ENCODE data around the gene CDKAL1. TPM values are rescaled to one million over a fixed set of nuclear protein-coding genes. Genes with fewer than 3 reads are reported as not detected.

The CDKAL1 gene
- total RNA-seq, 1 donor from 2014 or later: 12.2 TPM

DNA sequence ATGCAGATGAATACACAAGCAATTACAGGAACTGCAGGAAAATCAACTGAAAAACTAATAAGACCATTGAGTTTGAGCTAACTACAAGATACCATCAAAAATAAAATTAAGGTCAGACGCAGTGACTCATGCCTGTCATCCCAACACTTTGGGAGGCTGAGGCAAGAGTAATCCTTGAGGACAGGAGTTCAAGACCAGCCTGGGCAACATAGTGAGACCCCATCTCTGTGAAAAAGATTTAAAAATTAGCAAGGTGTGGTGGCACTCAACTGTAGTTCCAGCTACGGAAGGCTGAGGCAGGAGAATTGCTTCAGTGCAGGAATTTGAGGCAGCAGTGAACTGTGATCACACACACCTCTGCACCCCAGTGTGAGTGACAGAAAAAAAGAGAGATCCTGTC is 639.4 kb downstream of the CDKAL1 start:
- no peak overlapping the region for H3K4me3 ChIP-seq (ENCODE audit: low read depth, low read length)
- TF ChIP-seq CTCF (conservative IDR thresholded peaks at IDR 0.05; ENCODE audit: low read depth, low read length): no peak

GRCh38 chr6:21176197-21176596 is 641.9 kb downstream of the CDKAL1 start:
- H3K4me3 ChIP-seq (ENCODE audit: low read depth, low read length): no peak overlapping the region
- no peak for DNase-seq (ENCODE audit: low read depth)
- no peak for TF ChIP-seq CTCF (conservative IDR thresholded peaks at IDR 0.05; ENCODE audit: low read depth, low read length)

More for the DNA sequence above, 639.4 kb downstream of the CDKAL1 start:
- no peak for DNase-seq (ENCODE audit: low read depth)

DNA sequence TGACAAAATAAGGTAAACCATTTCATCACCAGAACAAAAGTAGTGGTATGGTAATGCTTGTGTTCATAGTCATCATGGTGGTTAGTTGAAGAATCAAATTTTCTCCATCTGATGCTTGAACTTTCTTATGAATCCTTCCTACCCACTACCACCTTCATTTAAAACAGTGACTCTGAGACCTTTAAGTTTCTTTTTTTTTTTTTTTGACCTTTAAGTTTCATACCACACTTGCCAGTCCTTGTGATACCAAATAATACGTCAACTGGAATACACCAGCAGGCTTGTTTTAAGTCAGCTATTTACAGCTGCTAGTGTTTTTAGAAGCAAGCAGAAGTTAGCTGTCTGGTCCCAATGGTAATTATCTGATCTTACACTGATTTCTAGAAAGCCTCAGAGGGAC is 645.9 kb downstream of the CDKAL1 start:
- no peak overlapping the region for H3K4me3 ChIP-seq (ENCODE audit: low read depth, low read length)
- no peak for TF ChIP-seq CTCF (conservative IDR thresholded peaks at IDR 0.05; ENCODE audit: low read depth, low read length)
- DNase-seq (ENCODE audit: low read depth): no peak

DNA sequence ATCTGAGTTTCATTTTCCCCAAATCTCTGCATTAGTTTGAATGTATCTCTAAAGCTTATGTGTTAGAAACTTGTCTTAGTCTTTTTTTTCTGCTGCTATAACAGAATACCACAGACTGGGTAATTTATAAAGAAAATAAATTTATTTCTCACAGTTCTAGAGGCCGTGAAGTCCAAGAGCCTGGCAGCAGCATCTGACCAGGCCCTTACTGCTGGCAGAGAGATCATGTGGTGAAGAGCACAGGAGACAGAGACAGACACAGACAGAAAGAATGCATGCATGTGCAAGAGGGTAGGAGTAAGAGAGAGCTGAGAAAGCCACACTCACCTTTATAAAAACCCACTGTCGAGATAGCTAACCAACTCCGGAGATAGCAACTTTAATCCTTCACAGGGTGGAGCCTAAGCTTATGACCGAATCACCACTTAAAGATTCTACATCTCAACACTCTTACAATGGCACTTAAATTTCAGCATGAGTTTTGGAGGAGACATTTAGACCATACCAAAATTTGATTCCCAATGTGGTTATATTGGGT is 646.6 kb downstream of the CDKAL1 start:
- no peak for DNase-seq (ENCODE audit: low read depth)
- TF ChIP-seq CTCF (conservative IDR thresholded peaks at IDR 0.05; ENCODE audit: low read depth, low read length): no peak
- no peak overlapping the region for H3K4me3 ChIP-seq (ENCODE audit: low read depth, low read length)

DNA sequence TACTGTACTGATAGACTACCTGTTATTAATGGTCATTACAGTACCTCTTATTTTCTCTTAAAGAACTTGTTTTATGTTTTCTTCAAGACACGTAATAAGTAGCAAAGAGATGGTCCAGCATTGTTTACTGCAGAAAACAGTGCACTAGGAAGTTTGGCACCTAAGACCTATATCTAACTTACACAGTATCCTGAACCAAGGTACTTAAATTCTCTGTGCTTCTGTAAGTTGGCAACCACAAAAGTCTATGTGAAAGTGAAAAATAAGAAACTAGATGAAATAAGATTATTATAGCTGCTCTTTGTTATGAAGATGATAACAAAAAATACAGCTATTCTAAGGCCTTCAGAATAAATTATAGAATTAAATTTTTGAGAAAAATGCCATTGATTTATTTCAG is 647.6 kb downstream of the CDKAL1 start:
- no peak for TF ChIP-seq CTCF (conservative IDR thresholded peaks at IDR 0.05; ENCODE audit: low read depth, low read length)
- H3K4me3 ChIP-seq (ENCODE audit: low read depth, low read length): no peak overlapping the region
- no peak for DNase-seq (ENCODE audit: low read depth)

GRCh38 chr6:21182589-21182988 is 648.3 kb downstream of the CDKAL1 start:
- no peak overlapping the region for H3K4me3 ChIP-seq (ENCODE audit: low read depth, low read length)
- DNase-seq (ENCODE audit: low read depth): no peak
- TF ChIP-seq CTCF (conservative IDR thresholded peaks at IDR 0.05; ENCODE audit: low read depth, low read length): no peak

- TF ChIP-seq CTCF (conservative IDR thresholded peaks at IDR 0.05; ENCODE audit: low read depth, low read length): no peak
- no peak for DNase-seq (ENCODE audit: low read depth)
These were observed 651.7 kb downstream of the CDKAL1 start for GRCh38 chr6:21185861-21186478.

More at GRCh38 chr6:21185861-21186478, 651.7 kb downstream of the CDKAL1 start:
- no peak overlapping the region for H3K4me3 ChIP-seq (ENCODE audit: low read depth, low read length)

All from epithelial cell of proximal tubule (primary cell).